H1 (cell line): ENCODE data around the gene MMAA. TPM values are rescaled to one million over a fixed set of nuclear protein-coding genes. Genes with fewer than 3 reads are reported as not detected.

Source experiments
- CTCF ChIA-PET: fragments of 300-600 bp; sonication (Branson Sonifier 250); formaldehyde crosslinking; loops from one replicate; lab custom pipeline; 2021; ENCODE audit not compliant: partially characterized antibody; lab: Charles Lee
- POLR2A ChIA-PET: fragments of 300-600 bp; sonication (Branson Sonifier 250); formaldehyde crosslinking; loops from one replicate; lab custom pipeline; 2021; ENCODE audit warnings: inconsistent platforms; ENCODE audit not compliant: partially characterized antibody; lab: Charles Lee
- DNase-seq, 2 experiments: peaks; one replicate each; pipeline versions ENCODE4 v3.0.0 to v3.0.0-alpha.2; 2010 to 2022; ENCODE audit warnings: low spot score in 2 of 2, low read depth in 1 of 2, mixed read lengths in 1 of 2
- FAIRE-seq: peaks from 2 replicates; lab custom pipeline; 2011; peaks lifted over from hg19 to GRCh38; lab: Jason Lieb, UNC
- H2AFZ ChIP-seq: 2 replicates; pipeline ENCODE4 v1.8.1; 2012; ENCODE audit warnings: low read length, inconsistent platforms
- H2AK5ac ChIP-seq: 2 replicates; pipeline ENCODE4 v1.6.1; 2013; ENCODE audit warnings: low read depth, low read length
- H2BK120ac ChIP-seq: replicated peaks from 2 replicates; pipeline ENCODE3; 2013; ENCODE audit warnings: low read depth, low read length, inconsistent platforms
- H2BK12ac ChIP-seq: 2 replicates; pipeline ENCODE4 v1.6.1; 2013; ENCODE audit warnings: low read depth, low read length
- H2BK15ac ChIP-seq: 2 replicates; pipeline ENCODE4 v1.6.1; 2013; ENCODE audit warnings: low read length
- H2BK20ac ChIP-seq: 2 replicates; pipeline ENCODE4 v1.6.1; 2013; ENCODE audit warnings: low read length
- H2BK5ac ChIP-seq: 2 replicates; pipeline ENCODE4 v1.6.1; 2013; ENCODE audit warnings: low read depth, low read length
- H3K14ac ChIP-seq: 2 replicates; pipeline ENCODE4 v1.6.1; 2013; ENCODE audit warnings: inconsistent platforms; ENCODE audit not compliant: insufficient read length
- H3K18ac ChIP-seq: 2 replicates; pipeline ENCODE4 v1.6.1; 2013; ENCODE audit warnings: low read length; ENCODE audit errors: extremely low read depth
- H3K23ac ChIP-seq: 2 replicates; pipeline ENCODE4 v1.6.1; 2013; ENCODE audit warnings: inconsistent platforms; ENCODE audit not compliant: insufficient read length
- H3K23me2 ChIP-seq: 2 replicates; pipeline ENCODE4 v1.6.1; 2013; ENCODE audit warnings: low read depth, low read length
- H3K27ac ChIP-seq: 2 replicates; pipeline ENCODE4 v1.6.1; 2011; ENCODE audit warnings: low read depth, low read length, inconsistent platforms
- H3K27me3 ChIP-seq, 4 experiments: replicated peaks in 1 of 4; 1 replicate in 1 of 4; 2 replicates in 3 of 4; pipeline versions ENCODE4 v1.6.1 to v1.8.1; 2011 to 2013; ENCODE audit warnings: low read length in 3 of 4, mild to moderate bottlenecking in 3 of 4, inconsistent platforms in 2 of 4, mixed read lengths in 2 of 4, moderate library complexity in 1 of 4; ENCODE audit not compliant: control insufficient read depth in 3 of 4, insufficient read depth in 3 of 4; ENCODE audit errors: extremely low read depth in 1 of 4
- H3K36me3 ChIP-seq, 4 experiments: 2 replicates each; pipeline versions ENCODE4 v1.6.1 to v1.8.1; 2011 to 2013; ENCODE audit warnings: mild to moderate bottlenecking in 4 of 4, low read length in 3 of 4, moderate library complexity in 2 of 4, control low read depth in 1 of 4, inconsistent platforms in 1 of 4; ENCODE audit not compliant: insufficient read depth in 4 of 4, control insufficient read depth in 2 of 4
- H3K4ac ChIP-seq: replicated peaks from 2 replicates; pipeline ENCODE3; 2013; ENCODE audit warnings: low read length, low read depth, mixed read lengths, inconsistent platforms; ENCODE audit not compliant: insufficient read length
- H3K4me1 ChIP-seq, 4 experiments: replicated peaks in 1 of 4; 1 replicate in 1 of 4; 2 replicates in 3 of 4; pipeline versions ENCODE4 v1.6.1 to v1.8.1; 2011 to 2013; ENCODE audit warnings: low read length in 3 of 4, inconsistent platforms in 2 of 4, mixed read lengths in 1 of 4; ENCODE audit not compliant: insufficient read depth in 4 of 4, control insufficient read depth in 3 of 4
- H3K4me2 ChIP-seq, 2 experiments: 2 replicates each; pipeline versions ENCODE4 v1.6.1 to v1.8.1; 2011 to 2013; ENCODE audit warnings: low read depth in 2 of 2, low read length in 2 of 2, control low read depth in 1 of 2, inconsistent platforms in 1 of 2, mild to moderate bottlenecking in 1 of 2; ENCODE audit not compliant: insufficient read depth in 1 of 2
- H3K4me3 ChIP-seq, 4 experiments: fragments of 200-600, 300-600 bp in 1 of 4; sonication (generic), shearing (Covaris generic), sonication (Bioruptor Twin) in 1 of 4; 2 replicates each; pipeline versions ENCODE4 v1.5.1 to v1.8.1; 2011 to 2016; ENCODE audit warnings: low read length in 4 of 4, low read depth in 3 of 4, control low read depth in 2 of 4, inconsistent platforms in 2 of 4, mild to moderate bottlenecking in 2 of 4, mixed read lengths in 1 of 4, moderate library complexity in 1 of 4; ENCODE audit not compliant: insufficient read depth in 2 of 4; ENCODE audit errors: extremely low read depth in 1 of 4
- H3K56ac ChIP-seq: replicated peaks from 2 replicates; pipeline ENCODE3; 2013; ENCODE audit warnings: low read depth, mild to moderate bottlenecking, mixed read lengths, low read length, inconsistent platforms; ENCODE audit not compliant: insufficient read length
- H3K79me1 ChIP-seq: 2 replicates; pipeline ENCODE4 v1.6.1; 2013; ENCODE audit warnings: low read depth, low read length, control low read depth
- H3K79me2 ChIP-seq, 2 experiments: 2 replicates each; pipeline versions ENCODE4 v1.6.1 to v1.8.1; 2012 to 2013; ENCODE audit warnings: low read length in 2 of 2, mild to moderate bottlenecking in 2 of 2, inconsistent platforms in 1 of 2; ENCODE audit not compliant: insufficient read depth in 2 of 2, control insufficient read depth in 1 of 2
- H3K9ac ChIP-seq, 4 experiments: replicated peaks in 1 of 4; 1 replicate in 1 of 4; 2 replicates in 3 of 4; pipeline versions ENCODE4 v1.6.1 to v1.8.1; 2011 to 2013; ENCODE audit warnings: low read depth in 3 of 4, low read length in 3 of 4, control low read depth in 2 of 4, mild to moderate bottlenecking in 2 of 4, moderate library complexity in 2 of 4, inconsistent platforms in 1 of 4; ENCODE audit errors: extremely low read depth in 1 of 4
- H3K9me3 ChIP-seq, 2 experiments: 2 replicates each; pipeline versions ENCODE4 v1.6.1 to v1.8.1; 2012 to 2013; ENCODE audit warnings: mild to moderate bottlenecking in 2 of 2, moderate library complexity in 2 of 2, control low read depth in 1 of 2, inconsistent platforms in 1 of 2, low read depth in 1 of 2, low read length in 1 of 2, mixed read lengths in 1 of 2; ENCODE audit not compliant: insufficient read depth in 2 of 2
- H4K20me1 ChIP-seq, 2 experiments: replicated peaks in 1 of 2; 2 replicates each; pipeline versions ENCODE3 to v1.8.1; 2011 to 2013; ENCODE audit warnings: inconsistent platforms in 2 of 2, low read length in 2 of 2, mild to moderate bottlenecking in 1 of 2; ENCODE audit not compliant: insufficient read depth in 2 of 2, control insufficient read depth in 1 of 2
- H4K5ac ChIP-seq: 2 replicates; pipeline ENCODE4 v1.6.1; 2013; ENCODE audit warnings: low read length, low read depth, mixed read lengths, inconsistent platforms; ENCODE audit not compliant: insufficient read length
- H4K8ac ChIP-seq: 2 replicates; pipeline ENCODE4 v1.8.0; 2013; ENCODE audit warnings: mild to moderate bottlenecking, moderate library complexity, low read length, inconsistent platforms; ENCODE audit not compliant: insufficient read depth; ENCODE audit errors: extremely low read depth
- H4K91ac ChIP-seq: replicated peaks from 2 replicates; pipeline ENCODE3; 2013; ENCODE audit warnings: low read length, mixed read lengths, inconsistent platforms; ENCODE audit not compliant: insufficient read length
- CEBPB ChIP-seq: IDR thresholded peaks from 2 replicates; pipeline ENCODE4 v1.6.1; 2012; ENCODE audit warnings: low read depth, low read length
- MAFK ChIP-seq: IDR thresholded peaks from 2 replicates; pipeline ENCODE4 v1.6.1; 2012; ENCODE audit warnings: low read depth, mild to moderate bottlenecking, improper control_type of control experiment, low read length
- SIX5 ChIP-seq: IDR thresholded peaks from 2 replicates; pipeline ENCODE4 v1.6.1; 2011; ENCODE audit warnings: mild to moderate bottlenecking, low read depth, low read length
- TAF7 ChIP-seq: optimal IDR thresholded peaks from 2 replicates; pipeline ENCODE3; 2011; ENCODE audit warnings: low read depth, mild to moderate bottlenecking, inconsistent platforms, low read length, moderate library complexity, borderline replicate concordance
- TEAD4 ChIP-seq: IDR thresholded peaks from 2 replicates; pipeline ENCODE4 v1.6.1; 2012; ENCODE audit warnings: low read depth, low read length, inconsistent platforms, mixed read lengths
- WGBS, 2 experiments: shearing (Covaris generic) in 1 of 2; methylation state at CpG; one replicate each; pipeline versions ENCODE4 v1.1.6 to v1.1.7; 2013 to 2015; ENCODE audit warnings: low lambda C conversion rate in 2 of 2, mixed read lengths in 2 of 2, inconsistent platforms in 1 of 2, low coverage in 1 of 2, missing lambda C conversion rate in 1 of 2; ENCODE audit not compliant: insufficient replicate concordance in 2 of 2, insufficient coverage in 1 of 2, insufficient read length in 1 of 2; ENCODE audit errors: extremely low coverage in 1 of 2, missing lambda C conversion rate in 1 of 2; 5-methylcytosine and 5-hydroxymethylcytosine counted together
- polyA plus RNA-seq, 7 experiments: library from polyadenylated mRNA; depleted of rRNA in 3 of 7; stranded (reverse) in 5 of 7; unstranded in 2 of 7; fragments of >200 nt in 5 of 7; fragments of 200-250 nt in 2 of 7; gene quantifications; 1 replicate in 5 of 7; 2 replicates in 1 of 7; 4 replicates in 1 of 7; pipeline versions ENCODE4 v1.2.1 to v1.2.3, GENCODE V29; 2011 to 2013; ENCODE audit warnings: missing spikeins in 2 of 7, mixed read lengths in 2 of 7
- total RNA-seq: library from RNA; stranded (reverse); fragmentation: NEBNext Ultra II Directional; extraction: Animal tissue kit (Norgen Biotek cat#: 25700); gene quantifications from 2 replicates; pipeline ENCODE4 v1.2.1, GENCODE V29; 2021

Gene MMAA
- total and polyA plus RNA-seq, 2 of the 8 experiments (the other 6 are each of a cell fraction or from before 2014, with no cell fraction given), result 0.98 to 4.9 TPM

GRCh38 chr4:145665773-145666172, 46.6 kb downstream of the MMAA start:
- no peaks in the 10 kb centered on the region for H3K79me1 ChIP-seq
- no peak overlapping the region for H2BK5ac ChIP-seq
- H2BK20ac ChIP-seq, result no peak overlapping the region
- H3K56ac ChIP-seq, result no peak overlapping the region
- no peak overlapping the region for H2BK120ac ChIP-seq
- H2AK5ac ChIP-seq, result no peak overlapping the region
- no peak overlapping the region for H2AFZ ChIP-seq
- H4K5ac ChIP-seq, result no peak overlapping the region
- DNase-seq (no peak), FAIRE-seq (no peak)
- H3K27ac ChIP-seq, result no peak overlapping the region
- H3K23me2 ChIP-seq, result no peaks in the 10 kb centered on the region
- H3K14ac ChIP-seq, result no peak overlapping the region
- H3K27me3 ChIP-seq, result no peaks in the 10 kb centered on the region
- H2BK15ac ChIP-seq, result no peak overlapping the region
- H4K20me1 ChIP-seq, result no peaks in the 10 kb centered on the region
- H4K8ac ChIP-seq, result no peak overlapping the region
- TF ChIP-seq TEAD4 (no peak), SIX5 (no peak), MAFK (no peak), CEBPB (no peak), TAF7 (no peak)
- no peak overlapping the region for H3K23ac ChIP-seq
- no peak overlapping the region for H3K4me2 ChIP-seq
- no peak overlapping the region for H3K4me3 ChIP-seq
- ChIA-PET POLR2A (no interaction called here), CTCF (no interaction called here)
- H3K18ac ChIP-seq, result no peak overlapping the region
- 95% methylated on average over 1 of the region's 1 CpG; no CpG with 5 or more reads in 1 of the 2 experiments for WGBS, 2 experiments
- no peak overlapping the region for H4K91ac ChIP-seq
- no peaks in the 10 kb centered on the region for H3K4me1 ChIP-seq
- H3K4ac ChIP-seq, result no peak overlapping the region
- no peaks in the 10 kb centered on the region for H3K79me2 ChIP-seq
- no peak overlapping the region for H2BK12ac ChIP-seq
- H3K36me3 ChIP-seq, result no peaks in the 10 kb centered on the region
- no peak overlapping the region for H3K9ac ChIP-seq
- H3K9me3 ChIP-seq, result no peaks in the 10 kb centered on the region
